GM18873 (cell line): Measurements from ENCODE around the gene CHERP.
"Not testable (repeated sequence)": the region's sequence is repeated elsewhere in the genome, so short reads cannot be mapped to it uniquely, and the experiment has no call there.

Experiments
- ATAC-seq: cut with Tn5 transposase; IDR thresholded peaks from one replicate; pipeline ENCODE4 v1.9.1; 2021; ENCODE audit warnings: mild to moderate bottlenecking, moderate library complexity, moderate number of reproducible peaks; ENCODE audit not compliant: unreplicated experiment, low FRiP score

CHERP gene

DNA sequence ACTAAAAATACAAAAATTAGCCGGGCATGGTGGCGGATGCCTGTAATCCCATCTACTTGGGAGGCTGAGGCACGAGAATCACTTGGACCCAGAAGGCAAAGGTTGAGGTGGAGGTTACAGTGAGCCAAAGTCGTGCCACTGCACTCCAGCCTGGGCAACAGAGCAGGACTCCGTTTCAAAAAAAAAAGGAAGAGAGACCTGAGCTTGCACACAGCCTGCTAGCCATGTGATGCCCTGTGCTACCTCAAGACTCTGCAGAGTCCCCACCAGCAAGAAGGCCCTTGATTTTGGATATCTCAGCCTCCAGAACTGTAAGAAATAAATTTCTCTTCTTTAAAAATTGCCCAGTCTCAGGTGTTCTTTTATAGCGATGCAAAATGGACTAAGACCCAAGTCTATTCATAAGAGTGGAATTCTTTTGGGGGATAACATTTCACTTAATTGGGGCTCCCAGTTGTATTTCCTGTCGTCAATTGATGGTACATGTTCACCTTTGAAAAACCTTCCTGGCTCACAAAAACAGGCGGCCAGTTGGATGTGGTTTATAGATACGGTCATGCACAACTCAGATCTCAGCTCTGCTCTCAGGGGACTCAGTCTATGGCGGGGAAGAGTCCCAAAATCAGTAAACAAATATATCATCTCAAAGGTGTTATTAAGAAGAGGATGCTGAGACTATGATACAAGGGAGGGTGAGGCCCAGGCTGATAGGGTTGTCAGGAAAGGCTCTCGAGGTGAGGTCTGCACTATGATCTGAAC lies 2.4 kb upstream of the CHERP start:
- no peak for ATAC-seq

GRCh38 chr19:16543734-16544133 lies 1.5 kb upstream of the CHERP start:
- not testable (repeated sequence) for ATAC-seq

- ATAC-seq, result no peak
Observed at GRCh38 chr19:16542910-16543472, 754 bp upstream of the CHERP start.

DNA sequence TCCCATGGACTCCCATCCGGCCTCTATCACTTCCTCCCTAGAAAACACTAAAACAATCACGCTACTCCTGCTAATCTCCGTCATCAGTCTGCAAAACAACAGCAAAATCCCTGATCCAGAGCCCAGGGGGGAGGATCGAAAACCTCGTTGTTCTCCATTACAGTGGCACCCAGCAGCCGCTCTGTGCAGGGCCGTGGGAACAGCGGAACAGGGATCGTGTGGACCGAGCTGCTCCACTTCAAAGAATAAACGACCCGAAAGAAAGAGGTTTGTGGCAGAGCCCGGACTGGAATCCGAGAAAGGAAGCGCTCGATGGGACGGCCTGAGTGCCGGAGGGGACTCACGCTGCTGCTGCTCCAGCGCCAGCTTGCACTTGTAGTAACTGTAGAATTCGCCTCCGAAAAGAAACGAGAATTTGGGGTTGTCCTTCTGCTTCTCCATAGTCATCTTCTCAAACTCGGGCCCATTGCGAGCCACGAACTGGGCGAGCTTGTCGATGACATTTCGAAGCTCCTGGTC lies 652 bp downstream of the CHERP start:
- ATAC-seq, result peak; percentile 12

GRCh38 chr19:16540948-16541347 lies 1.3 kb downstream of the CHERP start:
- ATAC-seq, result no peak

DNA sequence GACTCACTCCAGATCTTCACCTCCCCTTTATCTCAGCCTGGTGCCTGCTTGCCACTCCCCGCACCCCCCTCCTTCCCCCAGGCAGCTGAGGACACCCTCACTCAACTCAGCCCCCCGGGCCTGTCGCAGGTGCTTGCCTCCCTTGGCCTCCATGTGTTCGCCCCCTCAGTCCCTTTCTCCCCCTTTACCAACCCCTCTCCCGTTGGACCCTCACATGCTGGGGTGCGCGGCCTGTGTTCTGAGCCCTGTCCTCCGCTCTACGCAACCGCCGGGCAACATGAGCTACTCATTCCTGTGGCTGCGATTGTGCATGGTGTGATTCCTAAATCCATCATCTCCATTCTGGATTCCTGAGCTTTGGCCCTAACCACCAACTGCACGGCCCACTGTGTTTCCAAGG lies 5.1 kb downstream of the CHERP start:
- ATAC-seq, result no peak

GRCh38 chr19:16536130-16536529 lies 6.1 kb downstream of the CHERP start:
- no peak for ATAC-seq

- ATAC-seq, result no peak
Observed at GRCh38 chr19:16535381-16535780, 6.9 kb downstream of the CHERP start.

DNA sequence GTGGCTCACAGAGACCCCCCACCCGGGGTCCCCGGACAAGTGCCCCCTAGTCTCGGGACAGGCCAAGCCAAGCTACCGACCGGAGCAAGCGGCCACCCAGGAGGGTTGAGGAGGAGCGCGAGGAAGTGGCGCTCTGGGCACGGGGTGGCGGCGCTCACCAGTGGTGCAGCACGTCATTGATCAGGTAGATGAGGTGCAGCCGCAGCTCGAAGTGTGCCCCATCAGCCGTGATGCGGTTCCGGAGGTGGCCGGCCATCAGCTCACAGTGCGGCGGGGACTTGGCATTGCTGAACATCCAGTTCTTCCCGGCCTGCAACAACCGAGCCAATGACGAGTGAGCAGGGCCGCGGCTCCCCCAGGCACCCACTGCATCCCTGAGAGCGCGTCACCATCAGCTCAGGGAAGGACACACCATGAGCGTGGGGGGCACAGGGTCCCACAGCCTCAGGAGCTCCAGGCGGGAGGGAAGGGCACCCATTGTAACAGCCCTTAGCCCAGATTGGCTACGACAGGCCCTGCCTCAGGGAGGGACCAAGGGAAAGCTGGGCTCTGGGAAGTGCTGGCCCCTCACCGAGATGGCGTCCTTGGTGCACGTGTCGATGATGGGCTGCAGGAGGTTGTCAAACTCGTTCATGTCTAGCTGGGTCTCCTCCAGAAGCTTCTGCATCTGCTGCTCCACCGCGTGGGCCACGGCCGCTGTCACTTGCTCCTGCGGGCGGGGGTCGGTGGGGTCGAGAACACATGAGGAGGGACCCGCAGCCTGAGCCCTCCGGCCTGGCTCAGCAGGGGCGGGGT lies 9.6 kb downstream of the CHERP start:
- no peak for ATAC-seq

DNA sequence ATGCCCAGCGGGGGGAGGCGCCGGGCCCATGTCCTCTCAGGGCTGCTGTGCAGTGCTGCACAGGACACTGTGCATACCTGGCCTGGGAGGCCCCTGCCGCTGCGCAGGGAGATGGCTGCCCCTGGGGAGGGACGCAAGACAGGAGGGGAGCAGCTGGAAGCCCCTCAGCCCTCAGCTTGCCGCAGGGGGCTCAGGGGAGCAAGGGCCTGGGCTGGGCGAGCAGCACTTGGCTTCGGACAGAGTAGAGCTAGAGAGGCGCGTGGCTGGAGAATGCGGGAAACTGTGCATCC lies 10.9 kb downstream of the CHERP start:
- no peak for ATAC-seq

GRCh38 chr19:16530540-16531379 lies 11.5 kb downstream of the CHERP start:
- no peak for ATAC-seq

GRCh38 chr19:16529466-16530144 lies 12.6 kb downstream of the CHERP start:
- ATAC-seq, result no peak

DNA sequence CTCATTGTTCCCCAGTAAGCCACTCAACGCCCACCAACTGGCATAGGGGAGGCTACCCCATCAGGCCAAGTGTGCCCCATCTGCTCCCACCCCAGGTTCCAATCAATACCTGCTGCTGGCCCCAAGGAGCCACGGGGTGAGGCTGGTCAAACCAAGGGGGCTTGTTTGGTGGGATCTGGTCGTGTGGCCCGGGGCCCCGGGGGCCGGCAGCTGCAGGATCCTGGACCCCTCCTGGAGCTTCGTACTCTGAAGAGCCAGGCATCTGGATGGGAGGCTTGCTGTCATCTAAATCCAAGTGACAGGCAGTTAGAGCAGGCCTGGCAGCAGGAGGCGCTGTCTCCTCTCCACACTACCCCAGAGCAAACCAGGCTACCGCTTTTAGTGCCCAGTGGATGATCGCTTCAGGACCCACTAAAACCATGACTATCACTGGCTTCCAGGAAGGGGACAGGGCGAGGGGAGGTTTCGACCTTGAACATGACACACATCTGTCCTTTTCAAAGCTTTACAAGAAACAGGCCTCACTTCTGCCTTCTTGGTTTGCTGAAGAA lies 14.2 kb downstream of the CHERP start:
- ATAC-seq, result no peak

DNA sequence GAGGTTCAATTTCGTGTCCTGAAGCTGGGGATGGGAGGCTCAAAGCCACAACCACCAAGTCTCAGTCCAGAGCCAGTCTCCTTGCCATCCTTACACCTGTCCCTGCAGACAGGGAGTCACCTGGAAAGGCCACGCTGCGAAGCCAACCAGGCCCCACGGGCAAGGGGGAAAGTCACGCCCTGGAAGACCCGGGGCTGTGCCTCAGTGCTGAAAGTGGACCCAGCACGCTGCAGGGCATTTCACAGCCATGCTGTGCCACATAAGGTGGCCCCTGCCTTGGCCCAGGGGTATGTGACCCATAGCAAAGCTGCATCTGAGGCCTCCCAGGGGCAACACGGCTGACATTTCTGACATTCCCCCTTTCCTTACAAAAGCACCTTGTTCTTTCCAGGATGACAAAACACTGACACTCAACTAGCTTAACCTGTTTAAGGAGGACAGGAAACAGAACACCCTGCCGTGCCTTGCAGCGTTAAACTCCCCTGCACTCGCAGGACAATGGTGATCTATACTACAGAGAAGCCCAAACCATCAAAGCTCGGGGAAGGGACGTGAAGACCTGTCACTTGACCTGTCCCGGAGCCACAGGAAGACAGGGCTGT lies 14.8 kb downstream of the CHERP start:
- no peak for ATAC-seq

DNA sequence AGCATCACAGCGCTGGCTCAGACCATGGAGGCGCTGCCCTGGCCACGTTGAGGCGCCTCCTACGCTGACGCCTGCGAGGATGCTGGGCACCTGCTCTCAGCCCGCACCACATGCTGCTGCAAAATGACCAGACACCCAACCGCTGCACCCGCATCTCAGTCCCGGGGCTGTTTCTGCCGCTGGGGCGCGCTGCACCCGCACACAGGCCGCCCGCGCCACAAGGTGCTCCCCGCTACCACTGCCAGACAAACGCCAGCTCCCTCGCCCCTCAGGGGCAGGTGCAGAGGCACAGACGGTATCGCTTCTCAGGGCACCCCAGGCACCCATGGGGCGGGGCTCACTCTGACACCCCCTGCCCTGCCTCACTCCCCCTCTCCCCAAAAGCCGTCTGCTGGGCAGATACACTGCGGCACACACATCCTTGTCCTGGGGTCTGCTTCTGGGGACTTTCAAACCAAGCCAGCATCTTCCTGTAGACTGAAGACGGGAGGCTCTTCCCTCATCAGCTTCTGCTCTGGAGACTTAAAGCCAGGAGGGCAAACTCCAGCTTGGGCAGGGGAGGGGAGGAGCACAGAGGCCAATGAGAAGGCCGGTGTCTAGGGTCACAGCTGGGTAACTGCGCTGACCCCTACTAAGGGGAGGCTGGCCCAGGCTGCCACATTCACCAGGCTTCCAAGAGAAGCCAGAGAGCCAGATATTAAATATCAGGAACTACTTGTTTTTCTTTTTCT lies 16.3 kb downstream of the CHERP start:
- ATAC-seq, result no peak

GRCh38 chr19:16524991-16525734 lies 17.1 kb downstream of the CHERP start:
- no peak for ATAC-seq

- no peak for ATAC-seq
Observed at GRCh38 chr19:16522559-16523377, 19.5 kb downstream of the CHERP start.
